IMR-90 (cell line): Measurements from ENCODE around the gene UGT8. TPM values are rescaled to one million over a fixed set of nuclear protein-coding genes. Genes with fewer than 3 reads are reported as not detected.

ENCODE experiments used
- ATAC-seq: fragments of 200-7000 bp; cut with Tn5 transposase; 2 replicates; pipeline ENCODE4 v1.9.1; 2020; ENCODE audit warnings: low read depth, mild to moderate bottlenecking, moderate library complexity
- BruUV-seq: library from RNA; stranded (reverse); fragments of 400-500 nt; replicated peaks from 2 replicates; lab custom pipeline; 2021; lab: Mats Ljungman, UMichigan
- CTCF ChIA-PET: fragments of 300-600 bp; formaldehyde crosslinking; extraction: SDS; loops from one replicate; lab custom pipeline; 2021; ENCODE audit warnings: antibody characterized with exemption; lab: Yijun Ruan, JAX
- POLR2A ChIA-PET: fragments of 300-600 bp; sonication (Branson Sonifier 250); formaldehyde crosslinking; loops from one replicate; lab custom pipeline; 2022; ENCODE audit warnings: antibody characterized with exemption; ENCODE audit not compliant: unreplicated experiment; lab: Charles Lee
- DNase-seq: peaks from one replicate; pipeline ENCODE4 v3.0.0; 2013
- H2AFZ ChIP-seq: replicated peaks from 2 replicates; pipeline ENCODE3; 2013; ENCODE audit warnings: low read length, mild to moderate bottlenecking; ENCODE audit not compliant: poor library complexity
- H2AK5ac ChIP-seq: 2 replicates; pipeline ENCODE4 v1.6.1; 2013; ENCODE audit warnings: low read depth, low read length, inconsistent platforms
- H2AK9ac ChIP-seq: replicated peaks from 2 replicates; pipeline ENCODE3; 2013; ENCODE audit warnings: mild to moderate bottlenecking, low read depth, low read length, moderate library complexity; ENCODE audit not compliant: poor library complexity
- H2BK120ac ChIP-seq: 2 replicates; pipeline ENCODE4 v1.6.1; 2013; ENCODE audit warnings: low read depth, low read length, inconsistent platforms
- H2BK15ac ChIP-seq: 3 replicates; pipeline ENCODE4 v1.6.1; 2013; ENCODE audit warnings: low read depth, low read length, inconsistent platforms
- H2BK20ac ChIP-seq: 2 replicates; pipeline ENCODE4 v1.6.1; 2013; ENCODE audit warnings: low read depth, mild to moderate bottlenecking, inconsistent platforms, low read length, moderate library complexity
- H2BK5ac ChIP-seq: 2 replicates; pipeline ENCODE4 v1.6.1; 2013; ENCODE audit warnings: mild to moderate bottlenecking, low read depth, low read length, inconsistent platforms; ENCODE audit not compliant: poor library complexity, severe bottlenecking
- H3K14ac ChIP-seq: replicated peaks from 2 replicates; pipeline ENCODE4 v1.6.1; 2013; ENCODE audit warnings: low read depth, low read length, inconsistent platforms
- H3K18ac ChIP-seq: 2 replicates; pipeline ENCODE4 v1.6.1; 2013; ENCODE audit warnings: low read depth, low read length, control low read depth
- H3K23ac ChIP-seq: 2 replicates; pipeline ENCODE4 v1.6.1; 2013; ENCODE audit warnings: low read depth, low read length, inconsistent platforms
- H3K27ac ChIP-seq: 2 replicates; pipeline ENCODE4 v1.5.1; 2013; ENCODE audit warnings: mild to moderate bottlenecking, control low read depth, low read length; ENCODE audit not compliant: insufficient read depth
- H3K27me3 ChIP-seq: 2 replicates; pipeline ENCODE4 v1.6.1; 2013; ENCODE audit warnings: low read length; ENCODE audit not compliant: control insufficient read depth, insufficient read depth
- H3K36me3 ChIP-seq: 2 replicates; pipeline ENCODE4 v1.6.1; 2013; ENCODE audit warnings: low read length, mixed read lengths; ENCODE audit not compliant: control insufficient read depth, insufficient read depth
- H3K4ac ChIP-seq: 2 replicates; pipeline ENCODE4 v1.6.1; 2013; ENCODE audit warnings: low read depth, low read length, inconsistent platforms
- H3K4me1 ChIP-seq: 2 replicates; pipeline ENCODE4 v1.6.1; 2013; ENCODE audit warnings: low read length, mixed read lengths; ENCODE audit not compliant: control insufficient read depth, insufficient read depth
- H3K4me2 ChIP-seq: 2 replicates; pipeline ENCODE4 v1.6.1; 2013; ENCODE audit warnings: low read depth, mild to moderate bottlenecking, control low read depth, low read length, moderate library complexity
- H3K4me3 ChIP-seq: 2 replicates; pipeline ENCODE4 v1.5.1; 2013; ENCODE audit warnings: low read depth, mild to moderate bottlenecking, control low read depth, low read length, moderate library complexity; ENCODE audit not compliant: insufficient read depth
- H3K56ac ChIP-seq: 2 replicates; pipeline ENCODE4 v1.6.1; 2013; ENCODE audit warnings: low read length, inconsistent platforms; ENCODE audit not compliant: insufficient read depth; ENCODE audit errors: extremely low read depth
- H3K79me1 ChIP-seq, 2 experiments: 2 replicates each; pipeline ENCODE4 v1.6.1; 2013; ENCODE audit warnings: low read length in 2 of 2, inconsistent platforms in 1 of 2, low read depth in 1 of 2
- H3K9ac ChIP-seq: 2 replicates; pipeline ENCODE4 v1.6.1; 2013; ENCODE audit warnings: low read depth, low read length, control low read depth
- H3K9me1 ChIP-seq: 2 replicates; pipeline ENCODE4 v1.6.1; 2013; ENCODE audit warnings: low read length, inconsistent platforms; ENCODE audit not compliant: insufficient read depth
- H3K9me3 ChIP-seq: 2 replicates; pipeline ENCODE4 v1.6.1; 2013; ENCODE audit warnings: low read length; ENCODE audit not compliant: control insufficient read depth, insufficient read depth
- H4K20me1 ChIP-seq: 2 replicates; pipeline ENCODE4 v1.6.1; 2013; ENCODE audit warnings: low read length, inconsistent platforms; ENCODE audit not compliant: insufficient read depth
- H4K5ac ChIP-seq: 2 replicates; pipeline ENCODE4 v1.6.1; 2013; ENCODE audit warnings: mild to moderate bottlenecking, low read depth, low read length, control low read depth
- H4K8ac ChIP-seq, 2 experiments: 2 replicates each; pipeline ENCODE4 v1.6.1; 2013; ENCODE audit warnings: low read depth in 2 of 2, low read length in 2 of 2, control low read depth in 1 of 2, inconsistent platforms in 1 of 2
- H4K91ac ChIP-seq: 2 replicates; pipeline ENCODE4 v1.6.1; 2013; ENCODE audit warnings: low read depth, low read length, inconsistent platforms; ENCODE audit not compliant: insufficient read depth
- BHLHE40 ChIP-seq: fragments of 150-350 bp; IDR thresholded peaks from 2 replicates; pipeline ENCODE4 v1.6.1; 2016; ENCODE audit warnings: mild to moderate bottlenecking, low read depth, low read length
- CEBPB ChIP-seq: IDR thresholded peaks from 2 replicates; pipeline ENCODE4 v1.6.1; 2012; ENCODE audit warnings: low read depth, low read length, improper control_type of control experiment
- CHD1 ChIP-seq: IDR thresholded peaks from 2 replicates; pipeline ENCODE4 v1.6.1; 2012; ENCODE audit warnings: low read depth, low read length, improper control_type of control experiment
- ELK1 ChIP-seq: fragments of 150-350 bp; IDR thresholded peaks from 2 replicates; pipeline ENCODE4 v1.6.1; 2016; ENCODE audit warnings: low read depth, mild to moderate bottlenecking, low read length, moderate library complexity, borderline replicate concordance
- FOS ChIP-seq: fragments of 150-350 bp; IDR thresholded peaks from 2 replicates; pipeline ENCODE4 v1.6.1; 2016; ENCODE audit warnings: low read depth, low read length
- MAFK ChIP-seq: IDR thresholded peaks from 2 replicates; pipeline ENCODE4 v1.6.1; 2012; ENCODE audit warnings: low read depth, low read length, improper control_type of control experiment
- MAZ ChIP-seq: IDR thresholded peaks from 2 replicates; pipeline ENCODE4 v1.6.1; 2012; ENCODE audit warnings: low read depth, mild to moderate bottlenecking, low read length, improper control_type of control experiment, moderate library complexity, borderline replicate concordance
- MXI1 ChIP-seq: IDR thresholded peaks from 2 replicates; pipeline ENCODE4 v1.6.1; 2012; ENCODE audit warnings: low read depth, mild to moderate bottlenecking, low read length, moderate library complexity, borderline replicate concordance
- NFE2L2 ChIP-seq: fragments of 150-350 bp; IDR thresholded peaks from 2 replicates; pipeline ENCODE4 v1.6.1; 2016; ENCODE audit warnings: low read depth, mild to moderate bottlenecking, low read length
- RAD21 ChIP-seq: IDR thresholded peaks from 2 replicates; pipeline ENCODE4 v1.6.1; 2012; ENCODE audit warnings: low read length, improper control_type of control experiment
- RCOR1 ChIP-seq: IDR thresholded peaks from 2 replicates; pipeline ENCODE4 v1.6.1; 2012; ENCODE audit warnings: mild to moderate bottlenecking, low read length, improper control_type of control experiment; ENCODE audit not compliant: insufficient replicate concordance
- RFX5 ChIP-seq: IDR thresholded peaks from 2 replicates; pipeline ENCODE4 v1.8.0; 2012; ENCODE audit warnings: low read depth, mild to moderate bottlenecking, low read length, moderate library complexity
- USF2 ChIP-seq: fragments of 150-350 bp; IDR thresholded peaks from 2 replicates; pipeline ENCODE4 v1.6.1; 2017; ENCODE audit warnings: mild to moderate bottlenecking, antibody characterized with exemption, low read length, low read depth
- WGBS, 2 experiments: methylation state at CpG; one replicate each; pipeline versions ENCODE4 v1.1.5 to v1.1.7; 2013; ENCODE audit warnings: missing lambda C conversion rate in 2 of 2; ENCODE audit not compliant: insufficient read length in 1 of 2; ENCODE audit errors: extremely low coverage in 2 of 2; 5-methylcytosine and 5-hydroxymethylcytosine counted together
- dilution Hi-C: fragments of 300-500 bp; cut with HindIII; formaldehyde crosslinking; loops from one replicate; pipeline ENCODE4 v1.14.3; 2018; ENCODE audit warnings: low sequenced_read_pairs; ENCODE audit not compliant: unreplicated experiment
- in situ Hi-C: fragments of 300-500 bp; cut with MboI; formaldehyde crosslinking; loops from 3 replicates; pipeline ENCODE4 v1.14.3; 2019; ENCODE audit warnings: low sequenced_read_pairs, inconsistent platforms, mixed read lengths
- intact Hi-C: fragments of 100-400 bp; cut with micrococcal nuclease; formaldehyde crosslinking; loops from 2 replicates; pipeline ENCODE4 v1.10.0; 2022
- polyA plus RNA-seq, 3 experiments: library from polyadenylated mRNA; depleted of rRNA; stranded (reverse); fragments of >200 nt; gene quantifications; 2 replicates each; pipeline ENCODE4 v1.2.3, GENCODE V29; 2012; ENCODE audit warnings: low replicate concordance in 1 of 3
- total RNA-seq: library from RNA; depleted of rRNA; stranded (reverse); fragments of >200 nt; gene quantifications from 2 replicates; pipeline ENCODE4 v1.2.3, GENCODE V29; 2012
- TF ChIP-seq, protein P1 (sequence below): conservative IDR thresholded peaks from 2 replicates; pipeline ENCODE4 v1.5.1; 2012; ENCODE audit warnings: mild to moderate bottlenecking, low read depth, low read length, improper control_type of control experiment

UGT8 gene
- total and polyA plus RNA-seq, 2 of the 4 experiments (the other 2 are of a cell fraction): not detected

DNA sequence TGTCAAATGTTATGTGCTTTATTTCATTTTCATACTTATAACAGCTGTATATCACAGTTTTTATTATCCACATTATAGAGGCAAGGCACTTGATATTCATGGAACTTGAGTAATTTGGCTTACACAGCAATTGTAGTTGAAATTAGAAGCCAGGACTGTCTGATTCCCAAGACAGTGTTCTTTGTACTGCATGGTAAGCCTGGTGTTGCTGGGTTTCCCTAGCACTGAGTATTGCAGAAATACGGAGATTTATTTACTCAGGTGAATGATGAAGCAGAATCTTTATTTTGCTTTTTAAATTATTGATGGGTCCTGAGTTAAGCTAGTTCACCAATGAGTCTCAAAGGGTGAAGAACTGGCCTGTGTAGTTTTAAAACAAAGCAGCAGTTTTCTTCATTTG lies 70.0 kb downstream of the UGT8 start:
- Histone ChIP-seq H3K4me3 (no peak overlapping the region), H3K27ac (no peak overlapping the region), H2AFZ (no peak overlapping the region), H4K8ac (no peak overlapping the region), H4K5ac (no peak overlapping the region), H4K20me1 (no peaks in the 10 kb centered on the region), H3K36me3 (no peaks in the 10 kb centered on the region), H2AK5ac (no peak overlapping the region), H3K27me3 (no peaks in the 10 kb centered on the region), H3K4me1 (no peaks in the 10 kb centered on the region), H3K18ac (no peak overlapping the region), H3K14ac (no peak overlapping the region), H3K23ac (no peak overlapping the region), H2BK5ac (no peak overlapping the region), H3K4me2 (no peak overlapping the region), H2BK15ac (no peak overlapping the region), H2AK9ac (no peak overlapping the region), H3K9ac (no peak overlapping the region), H4K91ac (no peak overlapping the region), H2BK20ac (no peak overlapping the region), H3K56ac (no peak overlapping the region), H3K9me3 (no peaks in the 10 kb centered on the region), H3K4ac (no peak overlapping the region), H3K79me1 (no peaks in the 10 kb centered on the region), H2BK120ac (no peak overlapping the region), H3K9me1 (no peaks in the 10 kb centered on the region)
- in situ Hi-C loops: no loop called here
- WGBS, 2 experiments: 60% methylated on average over 1 of the region's 1 CpG; no CpG with 5 or more reads in 1 of the 2 experiments
- DNase-seq: no peak
- TF ChIP-seq CEBPB (no peak), FOS (no peak), USF2 (no peak), RAD21 (no peak), MXI1 (no peak), BHLHE40 (no peak), NFE2L2 (no peak), MAZ (no peak), RCOR1 (no peak), ELK1 (no peak), MAFK (no peak), CHD1 (no peak), RFX5 (no peak)
- TF ChIP-seq, protein P1, sequence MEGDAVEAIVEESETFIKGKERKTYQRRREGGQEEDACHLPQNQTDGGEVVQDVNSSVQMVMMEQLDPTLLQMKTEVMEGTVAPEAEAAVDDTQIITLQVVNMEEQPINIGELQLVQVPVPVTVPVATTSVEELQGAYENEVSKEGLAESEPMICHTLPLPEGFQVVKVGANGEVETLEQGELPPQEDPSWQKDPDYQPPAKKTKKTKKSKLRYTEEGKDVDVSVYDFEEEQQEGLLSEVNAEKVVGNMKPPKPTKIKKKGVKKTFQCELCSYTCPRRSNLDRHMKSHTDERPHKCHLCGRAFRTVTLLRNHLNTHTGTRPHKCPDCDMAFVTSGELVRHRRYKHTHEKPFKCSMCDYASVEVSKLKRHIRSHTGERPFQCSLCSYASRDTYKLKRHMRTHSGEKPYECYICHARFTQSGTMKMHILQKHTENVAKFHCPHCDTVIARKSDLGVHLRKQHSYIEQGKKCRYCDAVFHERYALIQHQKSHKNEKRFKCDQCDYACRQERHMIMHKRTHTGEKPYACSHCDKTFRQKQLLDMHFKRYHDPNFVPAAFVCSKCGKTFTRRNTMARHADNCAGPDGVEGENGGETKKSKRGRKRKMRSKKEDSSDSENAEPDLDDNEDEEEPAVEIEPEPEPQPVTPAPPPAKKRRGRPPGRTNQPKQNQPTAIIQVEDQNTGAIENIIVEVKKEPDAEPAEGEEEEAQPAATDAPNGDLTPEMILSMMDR: no peak
- dilution Hi-C loops: no loop called here
- BruUV-seq: no TSS peak
- CTCF ChIA-PET: no interaction called here
- intact Hi-C loops: no loop called here
- POLR2A ChIA-PET: no interaction called here
- ATAC-seq: no peak
